Measurements from ENCODE around the gene SGSM1.
"Not testable (repeated sequence)": the region's sequence is repeated elsewhere in the genome, so short reads cannot be mapped to it uniquely, and the experiment has no call there.

DNA sequence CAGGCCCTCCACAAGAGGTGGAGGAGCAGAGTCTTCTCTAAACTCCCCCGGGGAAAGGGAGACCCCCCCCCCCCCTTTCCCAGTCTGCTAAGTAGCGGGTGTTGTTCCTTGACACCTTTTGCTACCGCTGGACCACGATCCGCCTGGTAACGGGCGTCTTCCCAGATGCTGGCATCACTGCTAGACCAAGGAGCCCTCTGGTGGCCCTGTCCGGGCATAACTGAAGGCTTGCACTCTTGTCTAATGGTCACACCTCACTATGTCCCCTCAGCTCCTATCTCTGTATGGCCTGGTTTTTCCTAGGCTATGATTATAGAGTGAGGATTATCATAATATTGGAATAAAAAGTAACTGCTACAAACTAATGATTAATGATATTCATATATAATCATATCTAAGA, 31.5 kb downstream of the SGSM1 start:
- TF ChIP-seq, protein P1, sequence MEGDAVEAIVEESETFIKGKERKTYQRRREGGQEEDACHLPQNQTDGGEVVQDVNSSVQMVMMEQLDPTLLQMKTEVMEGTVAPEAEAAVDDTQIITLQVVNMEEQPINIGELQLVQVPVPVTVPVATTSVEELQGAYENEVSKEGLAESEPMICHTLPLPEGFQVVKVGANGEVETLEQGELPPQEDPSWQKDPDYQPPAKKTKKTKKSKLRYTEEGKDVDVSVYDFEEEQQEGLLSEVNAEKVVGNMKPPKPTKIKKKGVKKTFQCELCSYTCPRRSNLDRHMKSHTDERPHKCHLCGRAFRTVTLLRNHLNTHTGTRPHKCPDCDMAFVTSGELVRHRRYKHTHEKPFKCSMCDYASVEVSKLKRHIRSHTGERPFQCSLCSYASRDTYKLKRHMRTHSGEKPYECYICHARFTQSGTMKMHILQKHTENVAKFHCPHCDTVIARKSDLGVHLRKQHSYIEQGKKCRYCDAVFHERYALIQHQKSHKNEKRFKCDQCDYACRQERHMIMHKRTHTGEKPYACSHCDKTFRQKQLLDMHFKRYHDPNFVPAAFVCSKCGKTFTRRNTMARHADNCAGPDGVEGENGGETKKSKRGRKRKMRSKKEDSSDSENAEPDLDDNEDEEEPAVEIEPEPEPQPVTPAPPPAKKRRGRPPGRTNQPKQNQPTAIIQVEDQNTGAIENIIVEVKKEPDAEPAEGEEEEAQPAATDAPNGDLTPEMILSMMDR (IDR thresholded peaks at IDR 0.05 in 4 of 5, conservative IDR thresholded peaks at IDR 0.05 in 1 of 5): not testable (repeated sequence)
- not testable (repeated sequence) for TF ChIP-seq POLR2A (IDR thresholded peaks at IDR 0.05)

Measured in gastrocnemius medialis (tissue), 4 donors.